ENCODE results near the gene PHRF1. TPM values are rescaled to one million over a fixed set of nuclear protein-coding genes. Genes with fewer than 3 reads are reported as not detected.

Gene PHRF1
- total and polyA plus RNA-seq, 12 donors, result 8.7 to 62.3 (median 26.1) TPM

DNA sequence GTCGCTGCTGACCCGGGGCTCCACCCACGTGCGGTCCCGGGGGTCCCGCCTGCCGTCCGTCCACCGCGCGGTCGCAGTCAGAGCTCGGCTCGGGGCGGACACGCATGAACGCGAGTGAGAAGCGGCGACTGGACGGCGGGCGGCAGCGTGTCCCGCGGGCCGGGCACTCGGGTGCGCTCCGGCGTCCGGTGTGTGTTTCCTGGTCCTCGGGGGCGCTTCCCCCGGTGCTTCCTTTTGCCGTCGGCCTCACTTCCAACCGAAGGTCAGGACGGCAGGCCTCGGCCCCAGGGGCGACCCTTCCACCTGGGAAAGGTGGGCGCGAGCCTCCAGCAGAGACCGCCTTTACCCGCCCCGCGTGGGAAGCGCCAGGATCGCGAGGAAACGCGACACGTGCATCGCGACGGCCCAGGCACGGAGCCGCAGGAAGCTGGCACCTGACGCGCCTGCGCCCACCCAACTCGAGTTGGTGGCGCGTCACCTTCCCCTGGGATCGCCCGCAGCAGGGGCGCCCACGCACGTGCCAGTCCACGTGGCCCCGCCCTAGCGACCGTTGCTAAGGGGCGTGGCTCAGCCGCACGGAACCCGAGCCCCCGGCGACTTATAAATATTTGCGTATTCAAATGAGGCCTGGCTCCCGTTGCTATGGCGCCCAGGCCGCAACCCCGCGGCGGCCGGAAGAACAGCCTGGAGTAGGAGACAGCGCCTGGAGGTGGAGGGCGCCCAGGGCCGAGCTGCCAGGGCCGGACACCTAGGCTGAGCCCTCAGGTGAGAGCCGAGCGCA, 39.2 kb upstream of the PHRF1 start, which contains the start of gene LRRC56:
TSS of gene LRRC56 (plus strand) at position 687 of the 781 bp plus-strand sequence. CDS start 3,158 bp downstream, outside the sequence.
- Histone ChIP-seq H3K36me3 (replicated peaks in 1 of 2) (peaks cover 0 to 17% of the 10 kb centered on the region in 2 donors), H3K27ac (no peak within 1 kb of the TSS), H3K4me1 (replicated peaks in 1 of 2) (peaks cover 14 to 26% of the 10 kb centered on the region in 2 donors), H3K4me3 (peak within 1 kb of the TSS in 1 of 4 donors; percentile 55), H3K9me3 (replicated peaks in 1 of 3) (no peaks in the 10 kb centered on the region), H3K27me3 (no peaks in the 10 kb centered on the region)
- peak in 1 of 2 donors; percentile 15 for TF ChIP-seq POLR2A (IDR thresholded peaks at IDR 0.05)
- TF ChIP-seq, protein P1, sequence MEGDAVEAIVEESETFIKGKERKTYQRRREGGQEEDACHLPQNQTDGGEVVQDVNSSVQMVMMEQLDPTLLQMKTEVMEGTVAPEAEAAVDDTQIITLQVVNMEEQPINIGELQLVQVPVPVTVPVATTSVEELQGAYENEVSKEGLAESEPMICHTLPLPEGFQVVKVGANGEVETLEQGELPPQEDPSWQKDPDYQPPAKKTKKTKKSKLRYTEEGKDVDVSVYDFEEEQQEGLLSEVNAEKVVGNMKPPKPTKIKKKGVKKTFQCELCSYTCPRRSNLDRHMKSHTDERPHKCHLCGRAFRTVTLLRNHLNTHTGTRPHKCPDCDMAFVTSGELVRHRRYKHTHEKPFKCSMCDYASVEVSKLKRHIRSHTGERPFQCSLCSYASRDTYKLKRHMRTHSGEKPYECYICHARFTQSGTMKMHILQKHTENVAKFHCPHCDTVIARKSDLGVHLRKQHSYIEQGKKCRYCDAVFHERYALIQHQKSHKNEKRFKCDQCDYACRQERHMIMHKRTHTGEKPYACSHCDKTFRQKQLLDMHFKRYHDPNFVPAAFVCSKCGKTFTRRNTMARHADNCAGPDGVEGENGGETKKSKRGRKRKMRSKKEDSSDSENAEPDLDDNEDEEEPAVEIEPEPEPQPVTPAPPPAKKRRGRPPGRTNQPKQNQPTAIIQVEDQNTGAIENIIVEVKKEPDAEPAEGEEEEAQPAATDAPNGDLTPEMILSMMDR (IDR thresholded peaks at IDR 0.05), result no peak
- WGBS, 4 donors, result 3 to 10% (median 5%) methylated on average over 4 to 93 of the region's 93 CpGs
- intact Hi-C loops (cut with DNase I), result no loop called here
- DNase-seq, result peak; percentile 65 to 90 (median 77)

DNA sequence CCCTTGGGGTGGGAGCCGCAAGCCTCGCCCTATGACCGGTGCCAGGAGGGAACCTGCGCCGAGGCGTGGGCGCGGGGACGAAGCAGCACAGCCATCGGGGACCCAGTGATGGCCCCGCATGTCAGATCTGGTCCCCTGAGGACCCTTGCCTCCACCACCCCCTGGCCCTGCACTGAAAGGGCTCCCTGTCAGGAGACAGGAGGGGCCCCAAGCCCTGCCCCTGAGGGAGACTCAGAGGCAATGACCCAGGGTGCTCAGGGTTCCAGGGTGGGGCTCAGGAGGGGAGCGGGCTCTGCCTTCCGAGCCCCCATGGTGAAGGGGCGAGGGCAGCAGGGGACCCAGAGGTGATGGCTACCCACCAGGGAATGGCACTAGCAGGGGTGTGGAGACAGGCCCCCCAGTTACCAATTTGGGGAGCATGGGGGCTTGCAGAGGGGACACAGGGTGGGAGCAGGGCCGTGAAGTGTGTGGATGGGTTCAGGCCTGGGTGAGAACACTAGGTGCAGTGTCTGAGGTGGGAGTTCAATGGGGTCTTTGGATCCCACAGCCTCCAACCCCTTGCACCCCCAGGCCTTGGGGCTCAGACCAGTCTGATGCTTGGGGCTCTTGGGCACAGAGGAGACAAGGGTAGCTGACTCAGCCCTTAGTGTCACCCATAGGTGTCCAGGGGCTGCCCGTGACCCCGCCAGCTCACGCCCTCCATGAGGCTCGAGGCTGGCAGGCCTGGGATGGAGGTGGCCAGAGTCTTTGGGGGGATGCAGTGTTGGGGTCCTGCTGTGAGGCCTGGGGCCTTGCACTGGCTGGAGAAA, 38.4 kb upstream of the PHRF1 start:
- Histone ChIP-seq H3K4me3 (peak overlapping the region in 1 of 4 donors; percentile 55), H3K27me3 (no peaks in the 10 kb centered on the region), H3K9me3 (replicated peaks in 1 of 3) (no peaks in the 10 kb centered on the region), H3K36me3 (replicated peaks in 1 of 2) (peaks cover 0 to 9% of the 10 kb centered on the region in 2 donors), H3K27ac (no peak overlapping the region), H3K4me1 (replicated peaks in 1 of 2) (peaks cover 14 to 26% of the 10 kb centered on the region in 2 donors)
- intact Hi-C loops (cut with DNase I), result no loop called here
- WGBS, 4 donors, result 47 to 100% (median 60%) methylated on average over 2 to 19 of the region's 19 CpGs
- DNase-seq, result peak in 1 of 7 donors; percentile 25
- TF ChIP-seq, protein P1 (IDR thresholded peaks at IDR 0.05), result no peak
- TF ChIP-seq POLR2A (IDR thresholded peaks at IDR 0.05), result no peak

- no peak overlapping the region for H3K4me3 ChIP-seq
- no peaks in the 10 kb centered on the region for H3K9me3 ChIP-seq (replicated peaks in 1 of 3)
- peak in 1 of 7 donors; percentile 16 for DNase-seq
- peaks cover 0 to 2% of the 10 kb centered on the region in 2 donors for H3K36me3 ChIP-seq (replicated peaks in 1 of 2)
- H3K27ac ChIP-seq, result no peak overlapping the region
- intact Hi-C loops (cut with DNase I), result no loop called here
- no peaks in the 10 kb centered on the region for H3K27me3 ChIP-seq
- WGBS, 4 donors, result 88 to 92% (median 92%) methylated on average over 6 to 20 of the region's 20 CpGs
- peaks cover 14 to 26% of the 10 kb centered on the region in 2 donors for H3K4me1 ChIP-seq (replicated peaks in 1 of 2)
- no peak for TF ChIP-seq POLR2A (IDR thresholded peaks at IDR 0.05)
- TF ChIP-seq, protein P1 (IDR thresholded peaks at IDR 0.05), result no peak
These were observed 37.7 kb upstream of the PHRF1 start for GRCh38 chr11:538431-539051.

All from adrenal gland (tissue), 12 donors.